Brain microvascular endothelial cell (primary cell): Measurements from ENCODE around the gene CYFIP2.
A peak's percentile ranks its signal among the peaks of the same experiment; 100 is the strongest.

Experiments used
- DNase-seq: peaks from one replicate; pipeline ENCODE4 v3.0.0-alpha.2; 2020
- H3K27ac ChIP-seq: fragments of 250-450 bp; sonication (Bioruptor Pico); 2 replicates; pipeline ENCODE4 v1.5.1; 2020; ENCODE audit warnings: mild to moderate bottlenecking, moderate library complexity
- H3K27me3 ChIP-seq: fragments of 250-450 bp; sonication (Bioruptor Pico); replicated peaks from 2 replicates; pipeline ENCODE4 v1.5.1; 2020; ENCODE audit warnings: mild to moderate bottlenecking
- H3K36me3 ChIP-seq: fragments of 250-450 bp; sonication (Bioruptor Pico); replicated peaks from 2 replicates; pipeline ENCODE4 v1.5.1; 2020; ENCODE audit warnings: mild to moderate bottlenecking
- H3K4me3 ChIP-seq: 2 replicates; pipeline ENCODE4 v1.5.1; 2011; ENCODE audit warnings: low read depth, mild to moderate bottlenecking, control low read depth, low read length, moderate library complexity
- CTCF ChIP-seq: IDR thresholded peaks from 2 replicates; pipeline ENCODE4 v1.5.1; 2011; ENCODE audit warnings: low read depth, mild to moderate bottlenecking, moderate library complexity, low read length, control low read depth, inconsistent platforms; ENCODE audit errors: missing control alignments
- in situ Hi-C: cut with HindIII; loops from 2 replicates; pipeline ENCODE4 v1.10.0; 2017; ENCODE audit warnings: low sequenced_read_pairs, low pct_ligation_motif_present

CYFIP2 gene

GRCh38 chr5:157279605-157280239 is 13.8 kb downstream of the CYFIP2 start:
- no peak overlapping the region for H3K4me3 ChIP-seq
- TF ChIP-seq CTCF, result no peak
- no peak overlapping the region for H3K27ac ChIP-seq
- H3K36me3 ChIP-seq, result no peaks in the 10 kb centered on the region
- no peaks in the 10 kb centered on the region for H3K27me3 ChIP-seq
- in situ Hi-C loops, result no loop called here
- DNase-seq, result no peak

- in situ Hi-C loops, result no loop called here
- peak overlapping the region; percentile 16 for H3K27ac ChIP-seq
- H3K27me3 ChIP-seq, result no peaks in the 10 kb centered on the region
These were observed 15.0 kb downstream of the CYFIP2 start for GRCh38 chr5:157280927-157281326.

GRCh38 chr5:157282150-157282549 is 16.2 kb downstream of the CYFIP2 start:
- H3K27ac ChIP-seq, result no peak overlapping the region
- no peak overlapping the region for H3K4me3 ChIP-seq
- no peaks in the 10 kb centered on the region for H3K27me3 ChIP-seq
- in situ Hi-C loops, result no loop called here
- no peak for DNase-seq
- H3K36me3 ChIP-seq, result no peaks in the 10 kb centered on the region
- TF ChIP-seq CTCF, result no peak

More at GRCh38 chr5:157280927-157281326, 15.0 kb downstream of the CYFIP2 start:
- Histone ChIP-seq H3K36me3 (no peaks in the 10 kb centered on the region), H3K4me3 (no peak overlapping the region)
- DNase-seq, result peak; percentile 22
- no peak for TF ChIP-seq CTCF

GRCh38 chr5:157283434-157283833 is 17.5 kb downstream of the CYFIP2 start:
- no peak for DNase-seq
- no peak overlapping the region for H3K27ac ChIP-seq
- no peak overlapping the region for H3K4me3 ChIP-seq
- no peaks in the 10 kb centered on the region for H3K36me3 ChIP-seq
- no peaks in the 10 kb centered on the region for H3K27me3 ChIP-seq
- no peak for TF ChIP-seq CTCF
- in situ Hi-C loops, result no loop called here

GRCh38 chr5:157284458-157285212 is 18.7 kb downstream of the CYFIP2 start:
- no peak for DNase-seq
- Histone ChIP-seq H3K27ac (no peak overlapping the region), H3K36me3 (no peaks in the 10 kb centered on the region), H3K4me3 (no peak overlapping the region), H3K27me3 (no peaks in the 10 kb centered on the region)
- in situ Hi-C loops, result no loop called here
- TF ChIP-seq CTCF, result no peak
